HG03095 (cell line): ENCODE results near the gene KCNJ12.
"Not testable (repeated sequence)": the region's sequence is repeated elsewhere in the genome, so short reads cannot be mapped to it uniquely, and the experiment has no call there.

Experiments
- ATAC-seq: cut with Tn5 transposase; IDR thresholded peaks from one replicate; pipeline ENCODE4 v1.9.1; 2021; ENCODE audit warnings: moderate library complexity; ENCODE audit not compliant: unreplicated experiment

Gene KCNJ12

GRCh38 chr17:21436883-21437836, 61.0 kb downstream of the KCNJ12 start:
- not testable (repeated sequence) for ATAC-seq

DNA sequence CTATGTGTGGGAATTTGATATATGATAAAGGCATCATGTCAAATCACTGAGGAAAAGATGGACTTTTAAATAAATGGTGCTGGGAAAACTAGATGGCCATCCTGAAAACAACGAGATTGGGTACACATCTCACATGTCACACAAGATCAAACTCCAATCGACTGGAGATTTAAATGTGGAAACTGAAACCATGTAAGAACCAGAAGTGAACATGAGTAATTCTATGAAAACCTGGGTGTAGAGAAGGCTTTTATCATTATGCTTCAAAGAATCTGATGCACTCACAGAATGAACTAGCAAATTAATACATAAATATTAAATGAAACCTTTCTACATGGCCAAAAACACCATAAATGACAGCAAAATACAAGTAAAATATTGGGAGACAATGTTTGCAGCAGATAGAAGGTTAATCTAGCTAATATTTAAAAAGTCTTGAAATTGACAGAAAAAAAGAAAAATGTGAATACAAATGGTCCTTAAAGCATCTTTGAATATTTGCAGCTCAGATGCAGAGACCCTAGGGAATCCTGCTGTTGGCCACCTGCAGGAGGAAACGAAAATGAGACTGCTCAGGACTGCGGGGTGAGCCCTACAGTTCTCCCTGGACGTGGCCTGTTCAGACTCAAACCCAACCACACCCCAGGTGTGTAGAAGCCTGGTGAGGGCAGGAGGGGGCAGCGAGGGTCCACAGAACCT, 62.3 kb downstream of the KCNJ12 start:
- not testable (repeated sequence) for ATAC-seq

- not testable (repeated sequence) for ATAC-seq
Measured at GRCh38 chr17:21439015-21439336, 62.8 kb downstream of the KCNJ12 start.

DNA sequence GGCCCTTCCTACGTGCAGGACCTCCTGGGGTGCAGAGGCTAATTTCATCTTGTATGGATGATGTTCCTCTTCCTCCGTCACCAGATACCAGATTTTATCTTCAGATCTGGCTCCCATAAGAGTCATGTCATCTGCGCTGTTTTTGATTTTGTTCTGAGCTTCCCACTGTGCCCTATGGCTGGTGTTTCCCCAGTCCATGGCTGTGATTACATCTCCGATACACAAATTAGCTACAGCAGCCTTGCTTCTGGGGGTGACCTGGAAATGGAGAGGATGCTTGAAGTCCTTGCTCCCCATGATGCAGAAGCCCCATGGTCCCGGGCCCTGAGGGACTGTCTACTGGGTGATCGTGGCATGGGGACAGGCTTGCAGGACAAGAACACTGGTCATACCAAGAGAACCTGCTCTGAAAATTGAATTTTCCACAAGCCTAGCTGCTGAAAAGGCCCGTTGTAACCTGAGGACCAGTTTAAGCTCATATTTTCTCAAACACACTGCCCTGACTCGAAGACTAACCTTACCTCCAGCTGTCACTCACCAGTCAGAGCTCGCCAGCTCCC, 69.0 kb downstream of the KCNJ12 start:
- ATAC-seq, result no peak

- not testable (repeated sequence) for ATAC-seq
Measured at GRCh38 chr17:21447552-21447951, 71.4 kb downstream of the KCNJ12 start.

GRCh38 chr17:21449891-21450290, 73.7 kb downstream of the KCNJ12 start:
- not testable (repeated sequence) for ATAC-seq

GRCh38 chr17:21451975-21452374, 75.8 kb downstream of the KCNJ12 start:
- no peak for ATAC-seq

GRCh38 chr17:21452377-21453143, 76.4 kb downstream of the KCNJ12 start:
- ATAC-seq, result no peak

DNA sequence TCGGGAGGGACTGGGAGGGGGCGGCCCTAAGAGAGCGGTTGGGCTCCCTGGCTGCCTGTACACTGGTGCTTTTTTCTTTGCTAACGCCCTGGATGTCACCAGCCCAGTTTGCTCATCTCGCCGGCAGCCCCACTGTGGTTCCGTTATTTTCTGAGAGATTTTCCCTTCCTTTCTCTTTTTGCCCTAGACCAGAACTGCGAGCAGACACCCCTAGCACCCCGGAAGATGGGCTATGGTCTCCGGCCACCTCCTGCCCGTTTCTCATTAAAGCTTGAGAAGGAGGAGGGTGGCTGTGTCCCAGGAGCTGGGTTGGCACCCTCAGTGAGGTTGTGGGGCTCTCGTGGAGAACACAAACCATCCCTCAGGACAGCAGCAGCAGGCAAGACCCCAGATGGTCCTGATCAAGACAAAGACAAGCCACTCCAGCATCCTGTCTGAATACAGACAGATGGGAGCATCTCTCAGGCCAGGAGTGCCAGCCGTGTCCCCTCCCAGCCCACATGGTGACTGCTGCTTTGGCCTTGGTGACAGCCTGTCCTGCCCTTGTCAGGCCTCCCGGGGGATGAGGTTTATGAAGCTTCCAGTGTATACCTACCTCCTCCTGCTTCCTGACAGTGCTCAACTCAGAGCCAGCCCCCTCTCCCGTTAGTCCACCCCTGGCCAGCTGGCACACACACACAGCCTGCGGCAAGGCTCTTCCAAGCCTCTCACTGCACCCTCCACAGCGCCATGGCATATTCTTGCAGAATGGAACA, 77.2 kb downstream of the KCNJ12 start:
- ATAC-seq, result no peak

- not testable (repeated sequence) for ATAC-seq
Measured at GRCh38 chr17:21454006-21454405, 77.8 kb downstream of the KCNJ12 start.

DNA sequence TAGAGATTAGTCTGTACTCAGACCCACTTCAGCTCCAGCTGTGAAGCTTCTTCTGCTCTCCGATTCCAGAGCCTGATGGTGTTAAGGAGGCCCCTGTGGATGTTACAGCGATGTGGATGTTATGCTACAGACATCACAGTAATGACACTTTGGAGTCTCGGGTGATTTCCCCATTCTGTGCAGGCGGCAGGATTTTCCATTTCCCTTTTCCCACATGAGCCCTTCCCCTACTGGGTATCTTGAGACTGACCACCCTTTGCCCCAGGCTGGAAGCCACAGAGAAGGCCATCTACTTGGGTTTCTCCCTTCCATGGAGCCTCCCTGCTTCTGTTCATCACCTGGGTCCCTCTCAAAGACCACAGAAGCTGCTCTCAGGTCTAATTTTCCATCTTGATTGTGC, 78.3 kb downstream of the KCNJ12 start:
- ATAC-seq, result no peak

DNA sequence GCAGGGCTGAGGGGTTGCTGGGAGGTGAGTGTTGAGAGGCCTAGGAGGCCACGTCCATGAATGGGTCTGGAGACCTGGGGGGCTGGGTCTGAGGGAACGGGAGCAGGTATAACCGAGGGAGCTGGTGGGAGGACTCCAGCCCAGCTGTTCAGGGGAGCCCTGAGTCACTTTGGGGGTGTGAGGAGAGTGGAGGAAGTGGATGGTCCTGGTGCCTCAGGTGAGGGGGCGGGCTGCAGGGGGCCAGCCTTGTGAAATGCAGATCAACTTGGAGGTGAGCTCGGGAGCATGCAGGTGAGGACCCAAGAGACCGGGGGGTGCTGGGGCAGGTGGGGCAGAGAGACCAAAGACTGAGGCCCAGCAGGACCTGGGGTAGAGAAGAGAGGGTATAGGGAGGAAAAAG, 79.6 kb downstream of the KCNJ12 start:
- ATAC-seq, result no peak

- not testable (repeated sequence) for ATAC-seq
Measured at GRCh38 chr17:21456449-21456848, 80.3 kb downstream of the KCNJ12 start.

- no peak for ATAC-seq
Measured at GRCh38 chr17:21457051-21458026, 81.2 kb downstream of the KCNJ12 start.

DNA sequence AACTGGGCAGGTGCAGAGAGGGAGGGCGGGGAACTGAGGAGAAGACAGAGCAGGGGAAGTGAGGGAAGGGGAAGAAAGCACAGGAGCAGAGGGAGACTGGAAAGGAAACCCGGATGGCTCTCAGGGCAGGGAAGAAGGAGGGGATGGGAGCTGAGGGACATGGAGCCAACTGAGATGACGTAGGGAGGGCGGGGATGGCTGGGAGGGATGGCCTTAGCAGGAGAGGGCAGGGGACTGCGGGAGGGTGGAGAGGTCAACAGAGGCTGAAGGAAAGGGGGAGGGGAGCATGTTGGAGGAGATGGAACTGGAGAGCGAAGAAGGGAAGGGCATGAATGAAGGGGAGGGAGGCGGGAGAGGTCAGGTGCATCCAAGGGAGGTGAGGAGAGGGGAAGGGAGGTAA, 81.9 kb downstream of the KCNJ12 start:
- no peak for ATAC-seq

DNA sequence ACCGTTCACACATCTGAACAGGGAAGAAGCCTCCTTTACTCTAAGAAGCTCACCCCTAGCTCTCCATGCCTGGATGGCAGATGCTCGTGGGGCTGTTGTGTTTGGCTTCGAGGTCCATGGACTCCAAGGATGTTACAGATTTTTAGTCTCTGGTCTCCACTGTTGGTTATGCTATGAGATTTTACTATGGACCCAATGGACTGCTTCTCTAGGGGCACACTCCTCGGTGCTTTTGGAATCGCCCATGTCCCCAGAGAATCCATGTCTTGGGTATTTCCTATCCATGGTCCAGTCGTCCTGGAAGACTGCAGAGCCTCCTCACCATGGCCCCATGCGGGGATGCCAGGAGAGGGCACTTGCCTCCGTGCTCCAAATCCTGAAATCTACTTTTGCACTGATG, 83.4 kb downstream of the KCNJ12 start:
- no peak for ATAC-seq

- ATAC-seq, result no peak
Measured at GRCh38 chr17:21460358-21460757, 84.2 kb downstream of the KCNJ12 start.

GRCh38 chr17:21462237-21462636, 86.1 kb downstream of the KCNJ12 start:
- no peak for ATAC-seq

- no peak for ATAC-seq
Measured at GRCh38 chr17:21463204-21463661, 87.1 kb downstream of the KCNJ12 start.
